COLO668 (cell line): ENCODE results near the gene CHPT1.
A peak's percentile ranks its signal among the peaks of the same experiment; 100 is the strongest.
"Not testable (repeated sequence)": the region's sequence is repeated elsewhere in the genome, so short reads cannot be mapped to it uniquely, and the experiment has no call there.

Experiments used
- DNase-seq: peaks from one replicate; lab custom pipeline; 2025; ENCODE audit not compliant: unreplicated experiment; lab: John Stamatoyannopoulos, UW

CHPT1 gene

DNA sequence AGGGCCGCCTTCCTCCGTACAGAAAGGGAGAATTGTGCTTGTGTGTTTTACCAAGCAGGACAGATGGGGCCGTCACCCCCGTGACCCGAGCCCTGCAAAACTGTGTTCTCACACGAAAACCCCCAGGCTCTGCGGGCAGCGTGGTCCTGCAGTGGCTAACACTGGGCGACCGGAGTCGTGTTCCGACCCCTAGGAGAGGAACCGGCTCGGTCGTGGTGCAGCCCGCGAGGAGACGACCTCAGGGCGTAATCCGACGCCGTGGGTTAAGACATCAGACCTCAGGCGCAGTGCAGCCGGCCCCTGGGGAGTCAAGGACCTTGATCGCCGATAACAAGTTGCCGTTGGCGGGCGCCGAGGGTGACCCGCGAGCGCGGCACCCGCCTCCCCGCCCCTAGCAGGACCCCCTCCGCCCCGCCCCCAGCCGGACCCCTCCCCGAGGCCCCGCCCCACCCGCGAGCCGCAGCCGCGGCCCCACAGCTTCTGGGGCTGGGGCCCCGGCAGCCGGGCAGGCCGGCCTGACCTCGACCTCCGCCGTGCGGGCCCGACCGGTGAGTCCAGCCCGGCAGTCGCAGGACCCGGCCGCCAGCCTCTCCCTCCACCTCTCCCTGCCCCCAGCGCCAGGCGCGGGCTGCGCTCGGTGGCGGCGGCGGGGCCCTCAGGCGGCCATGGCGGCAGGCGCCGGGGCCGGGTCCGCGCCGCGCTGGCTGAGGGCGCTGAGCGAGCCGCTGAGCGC, at the start of gene CHPT1:
Gene CHPT1 (plus strand): TSS at position 444 of the 733 bp plus-strand sequence. CDS start 222 bp downstream, at position 666.
- DNase-seq, result peak; percentile 90

GRCh38 chr12:101647711-101648110, 49.7 kb upstream of the CHPT1 start:
- no peak for DNase-seq

- no peak for DNase-seq
Measured at GRCh38 chr12:101648195-101648594, 49.2 kb upstream of the CHPT1 start.

- no peak for DNase-seq
Measured at GRCh38 chr12:101650346-101651117, 46.9 kb upstream of the CHPT1 start.

DNA sequence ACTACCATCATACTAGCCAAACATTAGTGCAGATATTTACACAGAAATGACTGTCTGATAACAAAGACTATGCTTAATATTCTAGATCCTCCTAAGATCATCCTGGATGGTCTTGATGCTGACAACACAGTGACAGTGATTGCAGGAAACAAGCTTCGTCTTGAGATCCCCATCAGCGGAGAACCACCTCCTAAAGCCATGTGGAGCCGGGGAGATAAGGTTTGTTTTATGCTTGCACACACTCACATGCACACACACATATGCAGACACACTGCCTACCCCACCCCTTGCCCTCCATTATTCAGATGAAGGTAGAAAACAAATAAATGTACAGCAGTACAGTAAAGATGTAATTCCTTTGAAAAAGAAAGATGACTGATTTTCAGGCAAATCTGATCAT, 44.4 kb upstream of the CHPT1 start:
- no peak for DNase-seq

DNA sequence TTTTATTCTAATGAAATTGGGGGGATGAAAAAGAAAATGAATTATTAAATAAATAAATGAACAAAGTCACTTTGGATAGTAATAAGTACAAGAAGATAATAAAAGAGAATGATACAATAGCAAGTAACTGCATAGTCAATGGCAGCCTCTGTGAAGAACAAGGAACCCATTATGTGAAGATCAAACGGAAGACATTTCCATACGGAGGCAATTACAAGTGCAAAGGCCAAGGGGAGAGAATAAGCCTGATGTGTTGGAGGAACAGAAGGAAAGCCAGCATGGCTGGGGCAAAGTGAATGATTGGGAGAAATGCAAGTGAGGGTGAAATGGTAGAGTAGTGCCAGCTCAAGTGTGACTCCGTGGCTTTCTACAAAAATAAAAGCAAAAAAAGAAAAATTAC, 43.9 kb upstream of the CHPT1 start:
- DNase-seq, result no peak

DNA sequence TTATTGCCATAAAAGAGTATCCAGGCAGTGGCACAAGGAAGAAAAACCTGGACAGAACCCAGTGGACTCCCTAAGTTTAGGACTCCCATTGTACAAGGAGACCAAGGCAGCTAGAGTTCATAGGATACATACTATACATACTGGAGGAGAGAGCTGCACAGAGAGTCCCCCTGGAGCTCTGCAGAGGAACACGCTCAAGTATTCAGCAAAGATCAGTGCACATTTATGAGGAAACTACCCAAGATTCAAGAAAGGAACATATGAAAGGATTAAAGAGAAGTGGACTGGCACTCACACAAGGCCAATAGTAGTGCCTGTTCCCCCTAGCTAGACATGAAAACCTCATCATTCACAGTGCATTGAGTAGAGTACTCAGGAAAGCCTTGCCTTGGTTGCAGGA, 43.0 kb upstream of the CHPT1 start:
- no peak for DNase-seq

DNA sequence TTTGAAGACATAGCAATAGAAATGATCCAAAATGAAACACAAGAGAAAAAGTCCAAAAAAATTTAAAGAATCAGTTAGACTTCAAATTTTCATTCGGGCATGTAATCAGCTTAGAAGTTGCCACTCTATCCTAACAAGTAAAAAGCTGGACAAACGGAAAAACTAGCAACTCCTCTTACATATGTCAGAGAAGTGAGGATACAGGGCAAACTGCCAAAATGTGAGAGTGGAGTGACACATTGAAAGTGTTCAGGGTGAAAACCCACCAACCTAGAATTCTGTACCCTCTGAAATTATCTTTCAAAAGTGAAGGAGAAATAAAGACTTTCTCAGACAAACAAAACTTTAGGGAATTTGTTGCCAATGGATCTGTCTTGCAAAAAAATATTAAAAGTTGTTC, 42.0 kb upstream of the CHPT1 start:
- DNase-seq, result no peak

DNA sequence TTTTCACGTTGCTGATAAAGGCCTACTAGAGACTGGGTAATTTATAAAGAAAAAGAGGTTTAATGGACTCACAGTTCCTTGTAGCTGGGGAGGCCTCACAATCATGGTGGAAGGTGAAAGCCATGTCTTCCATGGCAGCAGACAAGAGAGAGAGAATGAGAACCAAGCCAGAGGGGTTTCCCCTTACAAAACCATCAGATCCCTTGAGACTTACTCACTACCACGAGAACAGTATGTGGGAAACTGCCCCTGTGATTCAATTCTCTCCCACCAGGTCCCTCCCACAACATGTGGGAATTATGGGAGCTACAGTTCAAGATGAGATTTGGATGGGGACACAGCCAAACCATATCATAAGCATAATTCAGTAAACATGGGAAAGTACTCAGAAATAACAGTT, 36.8 kb upstream of the CHPT1 start:
- not testable (repeated sequence) for DNase-seq

GRCh38 chr12:101663298-101663697, 34.1 kb upstream of the CHPT1 start:
- no peak for DNase-seq

- no peak for DNase-seq
Measured at GRCh38 chr12:101664992-101665391, 32.4 kb upstream of the CHPT1 start.

GRCh38 chr12:101666052-101666728, 31.2 kb upstream of the CHPT1 start:
- no peak for DNase-seq

DNA sequence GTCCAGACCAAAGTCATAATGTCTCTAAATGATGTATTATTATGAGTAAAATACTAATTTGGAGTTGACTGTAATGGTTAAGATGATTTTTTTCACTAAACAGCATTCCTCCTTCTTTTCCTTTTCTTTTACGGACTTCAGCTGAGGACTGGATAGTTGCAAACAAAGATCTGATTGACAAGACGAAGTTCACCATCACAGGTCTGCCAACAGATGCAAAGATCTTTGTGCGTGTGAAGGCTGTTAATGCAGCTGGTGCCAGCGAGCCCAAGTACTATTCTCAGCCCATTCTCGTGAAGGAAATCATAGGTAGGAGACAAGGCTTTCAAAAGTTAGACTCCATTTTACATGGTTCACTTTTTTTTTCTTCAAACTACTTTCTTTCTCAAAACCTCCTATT, 29.8 kb upstream of the CHPT1 start:
- DNase-seq, result no peak

DNA sequence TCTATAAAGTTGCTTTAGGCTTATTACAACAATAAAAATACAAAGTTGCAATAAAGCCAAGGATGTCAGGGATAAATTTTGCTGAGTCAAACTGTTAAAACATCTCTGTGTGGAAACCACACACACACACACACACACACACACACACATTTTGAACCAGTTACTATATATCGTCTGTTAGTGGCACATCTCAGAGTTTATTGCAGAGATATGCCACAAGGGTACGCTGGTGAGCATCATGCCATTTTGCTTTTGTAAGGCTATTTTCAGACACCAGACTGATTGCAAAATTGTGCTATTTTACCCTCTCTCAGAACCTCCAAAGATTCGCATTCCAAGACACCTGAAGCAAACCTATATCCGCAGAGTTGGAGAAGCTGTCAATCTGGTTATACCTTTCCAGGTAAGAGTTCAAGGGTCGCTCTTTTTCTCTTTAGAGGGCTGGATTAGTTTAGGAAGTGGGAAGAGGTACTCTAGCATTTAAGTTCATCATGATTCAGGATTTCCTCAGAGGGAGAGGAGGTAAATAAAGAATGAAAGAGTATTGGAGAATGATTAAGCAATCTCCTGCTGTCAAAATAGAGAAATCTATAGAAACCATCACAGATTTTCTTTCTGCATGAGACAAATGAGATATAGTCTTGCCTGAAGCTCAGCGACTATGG, 27.3 kb upstream of the CHPT1 start:
- no peak for DNase-seq

DNA sequence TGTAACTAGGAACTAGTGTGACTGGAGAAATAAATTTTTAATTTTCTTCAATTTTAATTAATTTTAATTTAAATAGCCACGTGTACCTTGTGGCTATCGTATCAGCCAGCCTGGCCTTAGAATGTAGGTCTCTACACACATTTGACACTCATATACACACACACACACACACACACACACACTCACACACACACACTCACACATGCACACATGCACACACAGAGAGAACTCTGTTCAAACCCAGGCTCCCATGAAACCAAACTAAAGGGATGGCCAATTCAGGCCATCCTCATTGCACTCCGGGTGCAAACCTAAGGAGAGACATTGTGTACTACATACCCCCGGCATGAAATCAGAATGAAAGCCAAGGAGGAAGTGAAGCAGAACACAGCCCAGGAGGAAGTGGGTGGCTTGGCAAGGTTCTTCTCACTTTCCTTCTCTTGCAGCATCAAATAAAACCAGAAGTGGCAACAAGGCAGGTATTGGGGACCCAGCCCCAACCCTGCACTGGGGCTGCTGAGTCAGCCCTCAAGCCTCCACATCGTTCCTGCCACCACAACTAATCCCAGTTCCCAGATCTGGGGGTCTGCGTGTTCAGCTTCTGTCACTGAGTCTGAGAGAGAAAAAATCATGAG, 26.2 kb upstream of the CHPT1 start:
- no peak for DNase-seq

GRCh38 chr12:101671833-101672232, 25.6 kb upstream of the CHPT1 start:
- no peak for DNase-seq

DNA sequence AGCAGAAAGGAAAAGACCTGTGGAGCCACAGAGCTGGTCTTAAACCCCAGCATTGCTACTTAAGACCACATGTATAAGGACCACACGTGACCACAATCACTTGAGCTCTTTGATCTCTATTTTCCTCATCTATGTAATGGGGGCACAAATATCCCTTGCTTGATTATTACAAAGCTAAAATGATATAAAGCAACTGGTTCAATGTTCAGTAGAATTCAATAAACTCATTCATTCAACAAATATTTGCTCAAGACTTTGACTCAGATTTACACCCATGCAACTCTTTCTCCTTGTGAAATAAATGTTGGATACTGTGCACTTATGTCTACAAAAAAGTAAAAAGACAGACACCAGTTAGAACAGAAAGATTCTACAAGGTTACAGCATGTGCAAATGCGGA, 21.9 kb upstream of the CHPT1 start:
- no peak for DNase-seq

DNA sequence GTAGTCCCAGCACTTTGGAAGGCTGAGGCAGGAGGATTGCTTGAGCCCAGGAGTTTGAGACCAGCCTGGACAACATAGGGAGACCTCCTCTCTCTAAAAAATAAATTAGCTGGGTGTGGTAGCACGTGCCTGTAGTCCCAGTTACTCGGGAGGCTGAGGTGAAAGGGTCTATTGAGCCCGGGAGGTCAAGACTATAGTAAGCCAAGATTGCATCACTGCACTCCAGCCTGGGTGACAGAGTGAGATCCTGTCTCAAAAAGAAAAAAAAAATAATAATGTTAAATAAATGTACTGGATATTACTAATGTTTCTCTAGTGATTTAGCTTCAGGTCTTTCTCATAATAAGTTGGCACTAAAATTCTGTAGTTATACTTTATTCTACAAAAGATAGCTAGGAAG, 20.9 kb upstream of the CHPT1 start:
- DNase-seq, result not testable (repeated sequence)

- no peak for DNase-seq
Measured at GRCh38 chr12:101678081-101678480, 19.4 kb upstream of the CHPT1 start.

GRCh38 chr12:101680240-101680639, 17.2 kb upstream of the CHPT1 start:
- no peak for DNase-seq

- no peak for DNase-seq
Measured at GRCh38 chr12:101680647-101681046, 16.8 kb upstream of the CHPT1 start.
